NCI-H1417 treated with DMSO at 0.1 percent for 48 hours (cell line): ENCODE results near the gene ZNF385B.
A peak's percentile ranks its signal among the peaks of the same experiment; 100 is the strongest.

ENCODE experiments used
- DNase-seq: peaks from one replicate; lab custom pipeline; 2025; lab: John Stamatoyannopoulos, UW

The ZNF385B gene

DNA sequence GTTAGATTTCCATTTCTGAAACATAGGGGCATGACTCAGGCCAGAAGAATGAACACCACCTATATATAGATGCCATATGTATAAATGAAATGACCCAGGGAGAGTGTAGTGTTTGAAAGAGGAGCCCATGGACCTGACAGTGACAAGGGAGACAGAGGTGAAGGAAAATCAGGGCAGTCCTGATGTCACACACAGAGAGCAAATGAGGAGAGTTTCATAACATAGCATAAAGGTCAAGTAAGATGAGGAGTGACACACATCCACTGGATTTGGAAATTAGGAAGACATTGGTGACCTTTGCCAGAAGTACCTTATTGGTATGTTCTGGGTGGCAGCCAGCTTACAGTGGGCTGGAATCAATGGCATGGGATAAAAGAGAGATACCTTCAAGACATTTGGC is 276.7 kb downstream of the ZNF385B start:
- no peak for DNase-seq

DNA sequence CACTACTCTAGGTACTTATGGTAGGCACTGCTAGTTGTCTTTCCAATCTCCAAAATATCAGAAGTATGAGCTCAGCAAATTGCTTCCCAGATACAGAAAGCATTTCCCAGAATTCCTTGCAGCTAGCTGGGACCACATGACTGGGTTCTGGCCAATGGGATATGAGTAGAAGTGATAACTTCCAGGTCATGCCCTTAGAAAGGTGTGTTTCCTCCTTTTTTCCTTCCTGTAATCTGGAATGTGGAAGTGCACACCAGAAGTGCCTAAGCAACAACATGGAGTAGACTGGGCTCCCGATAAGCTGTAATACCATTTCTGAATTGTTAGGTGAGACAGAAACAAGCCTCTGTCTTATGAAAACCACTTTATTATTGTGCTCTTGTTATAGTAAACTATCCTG is 279.8 kb downstream of the ZNF385B start:
- DNase-seq, result no peak

DNA sequence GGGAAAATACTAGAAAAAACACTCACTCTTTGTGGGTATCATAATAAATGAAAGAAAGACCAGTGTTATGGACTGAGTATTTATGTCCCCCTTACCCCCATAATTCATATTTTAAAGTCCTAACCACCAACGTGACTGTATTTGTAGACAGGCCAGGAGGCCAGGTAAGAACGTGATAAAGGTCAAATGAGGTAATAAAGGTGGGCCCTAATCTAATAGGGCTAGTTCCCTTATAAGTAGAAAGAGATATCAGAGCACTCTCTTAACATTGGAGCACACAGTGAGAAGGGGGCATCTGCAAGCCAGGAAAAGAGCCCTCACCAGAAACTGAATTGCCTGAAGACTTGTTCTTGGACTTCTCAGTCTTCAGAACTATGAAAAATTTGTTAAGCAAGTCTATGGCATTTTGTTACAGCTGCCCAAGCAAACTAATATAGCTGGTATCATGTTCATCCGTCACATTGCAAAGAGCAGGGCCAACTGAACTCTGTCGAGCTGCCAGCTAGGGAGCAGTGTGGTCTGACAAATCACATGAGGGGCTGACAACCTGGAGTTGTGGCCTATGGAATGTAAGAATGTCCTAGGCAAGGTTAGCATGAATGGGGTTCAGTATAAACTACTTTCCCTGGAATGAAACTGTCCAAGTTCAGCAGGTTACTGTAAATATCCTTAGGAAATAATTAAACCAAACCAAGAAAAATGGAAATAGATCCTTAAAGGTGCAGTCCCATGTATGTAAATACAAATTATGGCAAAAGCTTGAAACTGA is 280.9 kb downstream of the ZNF385B start:
- no peak for DNase-seq

DNA sequence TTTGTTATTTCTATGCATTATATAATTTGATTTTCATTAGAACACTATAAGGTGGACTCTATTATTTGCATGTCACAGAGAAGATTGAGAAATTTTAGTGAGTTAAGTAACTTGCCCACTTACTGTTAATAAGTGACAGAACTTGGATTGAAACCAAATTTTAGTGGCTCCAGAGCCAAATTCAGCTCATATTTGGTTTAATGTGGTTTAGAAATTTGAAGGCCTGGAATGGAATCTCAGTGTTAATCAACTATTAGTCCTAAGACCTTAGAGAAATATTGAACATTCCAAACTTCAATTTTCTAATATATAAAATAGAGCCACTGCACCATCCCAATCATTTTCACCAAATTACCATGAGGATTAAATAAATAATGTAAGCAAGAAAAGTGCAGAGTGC is 281.6 kb downstream of the ZNF385B start:
- no peak for DNase-seq

DNA sequence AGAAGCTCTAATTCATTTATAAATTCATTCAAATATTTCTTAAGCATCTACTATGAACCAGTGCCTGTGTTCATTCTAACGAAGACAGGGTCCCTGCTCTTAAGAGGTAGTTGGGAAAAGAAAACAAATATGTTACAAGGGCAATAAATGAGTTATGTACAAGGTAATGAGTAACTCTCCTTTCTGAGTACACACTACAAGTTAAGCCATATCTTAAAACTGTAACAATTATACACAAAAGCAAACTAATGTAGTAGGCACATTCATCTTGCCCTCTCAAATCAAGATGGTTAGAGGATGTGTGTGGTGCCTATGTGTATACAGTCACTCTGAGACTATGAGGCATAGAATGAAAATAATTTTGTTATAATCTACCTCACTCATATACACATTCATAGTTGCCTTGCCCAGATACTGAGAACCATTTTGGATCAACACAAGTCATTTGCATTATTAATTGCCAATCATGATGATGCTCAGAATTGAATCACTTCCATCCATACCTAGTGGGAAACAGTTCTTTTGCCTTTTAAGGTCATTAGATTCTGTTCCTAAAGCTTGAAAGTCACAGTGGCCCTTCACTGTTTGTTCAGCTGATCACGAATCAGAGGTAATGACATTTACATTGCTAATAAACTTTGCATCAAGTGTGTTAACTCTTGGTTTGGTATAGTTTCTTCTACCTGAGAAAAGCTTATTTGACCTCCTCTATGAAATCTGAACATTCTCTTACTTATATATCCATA is 283.1 kb downstream of the ZNF385B start:
- no peak for DNase-seq

DNA sequence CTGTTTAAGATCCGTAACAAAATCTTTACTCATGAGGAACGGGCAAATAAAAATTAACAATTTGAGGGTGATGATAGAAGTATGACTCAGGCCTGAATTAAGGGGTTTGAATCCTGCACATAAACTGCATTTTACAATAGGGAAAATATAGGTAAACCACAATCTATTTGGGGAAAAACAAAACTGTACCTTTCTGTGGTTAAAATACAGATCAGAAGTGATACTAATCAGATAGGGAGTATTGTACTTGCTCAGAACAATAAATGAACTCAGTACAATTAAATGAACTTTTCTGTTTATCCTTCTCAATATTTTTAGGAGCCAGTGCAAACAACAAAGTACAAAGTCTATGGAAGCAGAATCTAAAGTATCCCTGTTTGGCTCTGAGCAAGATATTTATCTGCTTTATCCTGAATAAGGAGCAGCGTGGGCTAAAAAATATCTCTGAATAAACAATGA is 287.3 kb downstream of the ZNF385B start:
- no peak for DNase-seq

DNA sequence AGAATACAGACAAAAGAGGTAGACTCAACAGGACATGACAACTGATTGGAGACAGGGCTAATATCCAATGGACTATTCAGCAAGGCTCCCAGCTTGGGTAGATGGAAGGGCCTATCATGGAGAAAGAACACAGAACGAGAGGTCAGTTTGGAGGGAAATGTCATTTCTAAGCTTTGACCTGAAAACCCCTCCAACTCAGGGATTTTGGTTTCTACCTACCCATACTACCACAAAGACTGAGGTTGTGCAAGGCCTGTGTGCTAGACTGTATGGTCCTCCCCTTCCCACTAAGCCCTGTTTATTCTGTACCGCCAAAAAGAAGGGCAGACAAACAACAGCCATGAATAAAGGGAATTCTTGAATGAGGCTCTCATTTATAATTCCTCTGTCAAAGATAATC is 288.9 kb downstream of the ZNF385B start:
- no peak for DNase-seq

DNA sequence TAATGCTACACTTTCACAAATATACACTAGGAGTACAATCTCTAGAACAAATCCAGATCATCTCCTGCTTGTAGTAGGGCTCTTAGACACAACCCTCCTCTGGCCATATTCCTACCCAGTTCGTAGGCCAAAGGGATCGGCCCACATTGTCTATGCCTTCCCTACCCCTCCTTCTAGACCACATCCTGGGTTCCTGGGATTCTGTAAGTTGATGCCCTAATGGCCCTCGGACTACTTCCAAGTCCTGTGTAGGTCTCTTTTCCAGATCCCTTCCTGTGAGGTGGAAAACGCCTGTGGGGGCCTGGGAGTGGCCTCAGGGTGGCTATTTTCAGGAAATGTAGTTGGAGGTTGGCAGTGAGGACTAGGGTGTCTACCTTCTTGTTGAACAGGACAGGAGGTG is 289.7 kb downstream of the ZNF385B start:
- DNase-seq, result no peak

DNA sequence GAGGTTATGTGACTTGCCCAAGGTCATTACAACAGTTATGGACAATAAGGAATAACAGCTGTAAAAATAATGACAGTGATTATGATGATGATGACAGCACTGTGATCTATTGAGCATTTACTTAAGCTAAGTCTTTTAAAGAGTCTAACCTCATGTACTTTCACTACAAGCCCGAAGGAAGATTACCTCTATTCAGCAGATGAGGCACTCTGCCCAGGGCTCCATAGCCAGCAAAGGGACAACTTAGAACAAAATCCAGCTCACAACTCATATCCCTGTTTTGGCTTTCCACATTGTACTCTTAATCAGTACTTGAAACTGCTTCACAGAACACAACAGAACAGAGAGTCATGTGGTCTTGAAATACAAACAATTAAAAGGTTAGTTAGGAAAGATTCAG is 290.2 kb downstream of the ZNF385B start:
- no peak for DNase-seq

DNA sequence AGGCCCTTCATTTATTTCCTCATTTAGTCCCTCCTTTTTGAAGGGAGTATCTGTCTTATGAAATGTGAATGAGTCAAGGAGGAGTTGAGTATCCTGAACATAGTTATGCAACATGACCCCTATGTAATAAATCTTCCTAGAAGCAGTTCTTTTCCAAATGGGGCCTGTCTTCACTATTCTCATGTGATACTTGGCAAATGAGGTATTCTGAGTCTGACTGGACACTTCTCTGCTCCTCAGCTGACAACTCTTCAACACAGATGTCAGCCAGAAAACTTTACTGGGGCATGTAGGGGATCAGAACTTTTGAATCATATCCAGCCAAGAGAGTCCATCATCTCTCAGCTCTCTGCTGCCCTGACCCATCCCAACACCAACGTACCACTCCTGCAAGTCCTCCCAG is 291.6 kb downstream of the ZNF385B start:
- DNase-seq, result no peak

DNA sequence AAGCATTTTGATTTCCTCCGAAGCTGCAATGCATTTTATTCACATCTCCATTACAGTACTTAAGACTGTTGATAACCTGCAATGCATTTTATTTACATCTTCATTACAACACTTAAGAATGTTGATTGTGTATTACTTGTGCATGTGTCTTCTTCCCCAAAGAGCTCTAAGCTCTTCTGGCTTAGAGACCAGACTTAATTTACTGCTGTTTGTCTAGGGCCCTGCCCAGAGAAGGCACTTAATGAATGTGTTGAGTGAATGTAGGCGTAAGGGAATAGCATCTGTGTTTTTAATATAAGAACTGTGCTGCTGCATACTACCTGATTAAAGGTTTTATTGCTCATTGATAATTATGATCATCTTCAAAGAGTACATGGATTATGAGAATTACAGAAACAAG is 295.6 kb downstream of the ZNF385B start:
- no peak for DNase-seq

DNA sequence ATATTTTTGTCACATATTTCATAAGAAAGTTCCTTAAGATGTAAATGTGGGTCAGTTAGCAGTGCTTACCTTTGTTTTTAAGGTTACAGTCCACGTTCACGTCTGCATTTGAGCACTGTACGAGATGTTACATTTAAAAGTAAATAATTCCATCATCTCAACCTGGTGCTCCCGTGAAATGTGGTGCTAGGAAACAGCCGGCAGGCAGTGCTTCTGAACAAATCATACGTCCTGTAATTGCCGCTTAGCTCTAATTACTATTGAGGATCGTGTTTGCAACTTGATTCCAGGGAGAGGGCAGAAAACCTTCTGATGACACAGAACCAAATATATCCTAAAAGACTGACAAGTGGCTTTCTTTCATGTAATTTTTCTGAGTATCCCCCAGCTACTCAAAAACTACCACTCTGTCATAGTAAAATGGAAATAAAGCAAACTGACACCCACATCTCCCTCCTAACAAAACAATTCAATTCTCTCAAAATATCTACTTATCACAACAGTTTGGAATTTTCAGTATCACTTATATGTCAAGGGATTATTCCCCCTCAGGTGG is 299.0 kb downstream of the ZNF385B start:
- peak; percentile 69 for DNase-seq

DNA sequence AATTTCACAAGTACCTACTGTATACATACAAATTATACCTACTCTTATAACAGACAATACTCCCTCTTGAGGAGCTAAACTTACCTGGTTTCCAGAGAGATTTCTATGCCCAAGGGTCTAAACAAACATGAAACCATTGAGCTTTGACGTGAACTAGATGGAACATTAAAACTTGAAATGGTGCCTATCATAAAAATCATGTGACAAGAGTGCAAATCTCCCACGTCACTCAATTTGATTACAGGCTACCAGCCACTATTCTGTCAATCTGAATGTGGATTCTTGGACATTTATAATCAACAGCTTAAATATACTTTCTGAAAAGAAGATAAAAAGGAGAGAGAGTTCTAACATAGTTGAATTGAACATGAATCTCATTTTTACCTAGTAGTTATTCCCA is 299.7 kb downstream of the ZNF385B start:
- DNase-seq, result peak; percentile 31

DNA sequence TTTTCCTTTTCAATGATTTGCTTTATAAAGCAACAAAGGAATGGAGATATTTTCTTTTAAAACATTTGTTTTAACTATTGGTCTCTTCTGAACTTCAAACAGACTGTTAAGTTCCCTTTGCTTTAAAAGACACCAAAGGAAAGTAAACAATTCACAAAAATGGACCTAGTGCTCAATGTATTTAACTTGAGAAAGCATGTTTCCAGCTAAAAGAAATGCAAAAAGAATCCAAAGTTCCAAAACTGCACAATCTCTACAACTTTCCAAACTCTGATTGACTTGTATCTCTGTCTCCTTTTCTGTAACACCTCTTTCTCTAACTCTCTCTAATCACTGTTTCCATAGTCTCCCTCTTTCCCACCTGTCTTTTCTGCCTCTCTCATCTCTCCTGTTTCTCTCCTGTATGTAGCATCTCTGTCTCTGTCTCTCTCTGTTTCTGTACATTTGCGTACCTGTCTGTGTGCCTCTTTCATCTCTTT is 301.1 kb downstream of the ZNF385B start:
- DNase-seq, result no peak

DNA sequence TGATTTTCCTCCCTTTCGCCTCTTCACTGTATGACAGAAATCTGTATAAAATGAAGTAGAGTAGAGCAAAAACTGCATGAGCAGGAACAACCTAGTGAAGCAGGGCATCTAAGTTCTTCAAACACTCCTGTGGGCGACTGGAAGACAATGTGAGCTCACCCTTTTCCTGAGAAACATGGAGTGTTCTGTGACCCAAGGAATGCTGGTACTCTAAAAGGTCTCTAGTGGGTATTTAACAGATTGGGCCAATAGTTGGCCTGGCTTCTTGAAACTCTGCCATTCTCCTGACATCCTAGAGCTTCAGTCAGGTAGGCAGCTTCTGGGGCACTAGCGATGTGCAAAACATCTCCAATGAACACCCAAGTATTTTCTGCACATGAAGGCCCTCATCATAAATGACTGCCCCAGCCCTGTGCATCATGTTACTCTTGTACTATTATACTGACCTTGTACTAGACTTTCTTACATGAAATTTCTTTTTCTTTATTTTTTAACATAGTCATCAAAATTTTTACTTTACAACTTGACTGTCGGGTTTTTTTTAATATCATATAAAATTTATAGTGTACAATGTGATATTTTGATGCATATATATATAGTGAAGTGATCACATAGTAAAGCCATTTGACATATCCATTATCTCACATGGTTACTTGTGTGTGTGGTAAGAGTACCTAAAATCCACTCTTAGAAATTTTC is 302.2 kb downstream of the ZNF385B start:
- DNase-seq, result no peak

DNA sequence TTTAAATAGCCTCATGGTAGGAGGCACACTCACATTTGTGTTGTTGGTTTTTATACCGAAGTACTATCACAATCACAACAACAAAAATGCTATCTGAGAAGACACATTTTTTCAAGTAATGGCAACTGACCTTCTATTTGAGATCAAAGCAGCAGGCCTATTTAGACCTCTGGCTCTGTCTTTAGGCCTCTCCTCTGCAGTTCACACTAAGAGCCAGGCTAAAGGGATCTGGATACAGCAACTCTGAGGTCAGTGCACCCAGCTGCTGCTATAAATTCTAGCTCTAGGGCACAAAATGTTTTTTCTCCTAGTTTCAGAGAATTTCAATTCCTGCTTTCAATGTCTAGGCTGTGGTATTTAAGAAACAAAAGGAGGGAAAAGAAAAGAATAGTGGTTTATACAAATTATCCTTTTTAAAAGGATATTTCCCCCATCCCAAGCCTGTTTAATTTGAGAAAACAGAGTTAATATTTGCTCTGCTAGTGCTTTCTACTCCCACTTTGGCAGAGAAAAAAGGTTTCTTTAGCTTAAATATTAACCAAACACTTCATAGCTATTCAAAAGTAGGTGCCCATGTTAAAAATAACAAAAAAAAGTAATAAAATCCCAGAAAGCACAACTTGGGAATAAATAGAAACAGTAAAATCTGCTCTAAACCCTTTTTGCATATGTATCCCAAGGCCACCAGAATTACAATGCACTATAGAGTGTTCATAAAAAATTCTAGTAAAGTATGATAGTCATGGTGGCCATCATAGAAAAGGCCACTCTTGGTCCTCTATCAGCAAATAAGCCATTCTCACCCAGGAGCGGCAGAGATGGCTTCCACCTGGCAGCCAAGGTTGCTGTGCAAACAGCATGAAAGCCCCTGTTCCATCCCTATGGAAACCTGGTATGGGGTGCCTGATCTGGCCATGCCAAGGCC is 303.1 kb downstream of the ZNF385B start:
- DNase-seq, result no peak

DNA sequence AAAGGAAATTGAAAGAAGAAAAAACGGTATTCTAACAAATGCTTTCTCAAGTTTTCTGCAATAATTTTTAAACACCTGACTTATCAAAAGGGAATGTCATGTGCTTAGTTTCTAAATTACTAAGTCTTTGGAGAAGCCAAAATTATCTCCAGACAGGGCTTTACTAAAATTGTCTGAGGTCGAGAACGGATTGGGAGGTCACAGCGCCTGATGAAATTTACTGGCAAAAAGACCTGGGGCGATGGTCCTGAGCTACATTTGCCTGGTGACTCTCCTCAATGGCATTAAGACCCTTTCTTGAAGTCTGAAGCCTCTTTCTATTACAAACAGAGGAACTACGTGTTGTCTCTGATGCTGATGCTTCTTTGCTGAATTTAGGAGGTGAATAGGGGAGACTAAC is 305.0 kb downstream of the ZNF385B start:
- no peak for DNase-seq

DNA sequence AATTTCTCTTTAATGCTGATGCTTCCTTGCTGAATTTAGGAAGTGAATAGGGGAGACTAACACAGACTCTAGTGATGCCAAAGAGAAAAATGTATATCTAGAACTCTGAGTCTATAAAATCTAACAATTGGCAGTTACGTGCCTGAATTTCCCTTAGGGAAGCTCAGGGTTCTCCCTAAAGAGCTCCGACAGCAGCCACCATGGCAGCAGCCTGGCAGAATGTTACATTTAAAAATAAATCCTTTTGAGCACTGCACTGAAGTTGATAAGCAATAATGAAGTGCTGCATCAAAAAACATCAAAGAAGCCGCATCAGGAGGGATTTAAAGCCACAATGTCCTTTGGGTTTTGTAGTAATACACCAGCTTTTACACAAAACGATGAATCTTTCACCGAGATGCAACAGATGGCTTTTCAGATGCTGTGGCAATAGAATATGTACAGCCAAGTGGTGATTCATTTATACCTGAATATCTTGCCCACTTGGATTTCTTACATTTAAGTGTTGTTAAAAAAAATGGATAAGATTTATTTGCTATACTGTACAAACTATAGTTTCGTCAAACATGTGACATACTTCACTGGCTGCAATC is 305.6 kb downstream of the ZNF385B start:
- DNase-seq, result no peak

DNA sequence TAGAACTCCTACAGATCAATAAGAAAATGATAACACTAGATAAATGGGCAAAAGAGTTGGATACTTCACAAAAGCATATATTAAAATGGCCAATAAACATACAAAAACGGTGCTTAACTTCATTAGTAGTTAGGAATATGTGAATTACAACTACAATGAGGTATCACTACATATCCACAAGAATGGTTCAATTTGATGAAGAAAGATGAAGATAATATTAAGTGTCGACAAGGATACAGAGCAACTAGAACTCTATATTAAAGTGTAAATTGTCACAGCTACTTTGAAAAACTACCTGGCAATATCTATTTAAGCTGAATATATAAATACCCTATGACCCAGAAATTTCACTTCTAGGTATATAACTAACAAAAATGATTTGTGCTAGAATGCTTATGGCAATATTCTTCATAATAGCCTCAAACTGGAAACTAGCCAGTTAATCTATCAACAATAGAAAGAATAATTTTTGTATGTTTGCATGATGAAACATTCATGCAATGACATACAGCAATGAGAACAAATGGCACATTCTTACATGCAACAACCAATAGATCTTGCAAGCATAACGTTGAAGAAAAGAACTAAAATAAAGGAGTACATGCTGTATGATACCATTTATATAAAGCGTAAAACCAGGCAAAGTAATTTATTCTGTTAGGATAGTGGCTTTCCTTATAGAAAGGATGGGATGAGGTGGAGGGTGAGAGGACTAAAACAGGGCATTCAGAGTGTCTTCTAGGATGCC is 306.6 kb downstream of the ZNF385B start:
- DNase-seq, result no peak

DNA sequence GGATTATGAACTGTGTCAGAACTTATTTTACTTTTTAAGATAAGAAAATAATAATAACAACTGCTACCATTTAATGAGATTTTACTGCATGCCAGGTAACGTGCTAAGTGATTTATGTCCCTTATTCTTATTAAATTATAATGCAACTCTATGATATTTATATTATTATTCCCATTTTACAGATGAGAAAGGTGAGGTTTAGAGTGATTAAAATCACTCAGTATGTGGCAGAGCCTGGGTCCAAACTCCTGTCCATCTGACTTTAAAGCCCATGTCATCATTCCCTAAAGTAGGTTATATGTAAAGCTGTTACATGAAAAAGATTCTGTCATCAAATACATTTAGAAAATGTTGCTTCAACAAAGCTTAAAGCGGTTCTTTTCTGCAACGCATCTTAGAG is 308.0 kb downstream of the ZNF385B start:
- DNase-seq, result no peak
